HT1080 (cell line): ENCODE results near the gene AHRR. TPM values are rescaled to one million over a fixed set of nuclear protein-coding genes. Genes with fewer than 3 reads are reported as not detected.

Source experiments
- DNase-seq: peaks from one replicate; pipeline ENCODE4 v3.0.0-alpha.2; 2015; ENCODE audit warnings: low read depth
- total RNA-seq: library from RNA; depleted of rRNA; stranded (reverse); fragments of >200 nt; shearing (Covaris generic); gene quantifications from 2 replicates; pipeline ENCODE4 v1.2.3, GENCODE V29; 2014

AHRR gene
- total RNA-seq, 1 experiment from 2014 or later = 2.4 TPM

- no peak for DNase-seq
These were observed 2.4 kb upstream of the AHRR start for GRCh38 chr5:318931-319601.

- no peak for DNase-seq
These were observed 837 bp upstream of the AHRR start for GRCh38 chr5:320524-321229.

GRCh38 chr5:321726-322251 is 275 bp downstream of the AHRR start:
- DNase-seq = no peak

- DNase-seq = no peak
These were observed 897 bp downstream of the AHRR start for GRCh38 chr5:322281-322941.

GRCh38 chr5:322942-323879 is 1.7 kb downstream of the AHRR start:
- DNase-seq = no peak

- no peak for DNase-seq
These were observed 3.5 kb downstream of the AHRR start for GRCh38 chr5:324736-325612.

- DNase-seq = no peak
These were observed 4.6 kb downstream of the AHRR start for GRCh38 chr5:326109-326508.

GRCh38 chr5:329121-329735 is 7.7 kb downstream of the AHRR start:
- no peak for DNase-seq

GRCh38 chr5:329768-330167 is 8.3 kb downstream of the AHRR start:
- DNase-seq = no peak

GRCh38 chr5:332843-333242 is 11.3 kb downstream of the AHRR start:
- no peak for DNase-seq

- DNase-seq = no peak
These were observed 12.4 kb downstream of the AHRR start for GRCh38 chr5:333945-334344.

GRCh38 chr5:334903-335739 is 13.6 kb downstream of the AHRR start:
- DNase-seq = no peak

- no peak for DNase-seq
These were observed 14.2 kb downstream of the AHRR start for GRCh38 chr5:335740-336038.

- peak; percentile 55 for DNase-seq
These were observed 16.1 kb downstream of the AHRR start for GRCh38 chr5:337563-338130.

GRCh38 chr5:342501-343460 is 21.3 kb downstream of the AHRR start:
- no peak for DNase-seq

GRCh38 chr5:343461-344401 is 22.2 kb downstream of the AHRR start:
- DNase-seq = no peak
